Tibial nerve (tissue), 4 donors: Measurements from ENCODE around the gene JAK1. TPM values are rescaled to one million over a fixed set of nuclear protein-coding genes. Genes with fewer than 3 reads are reported as not detected.
"Not testable (repeated sequence)": the region's sequence is repeated elsewhere in the genome, so short reads cannot be mapped to it uniquely, and the experiment has no call there.

ENCODE experiments used
- DNase-seq, 2 donors: peaks; one replicate each; pipeline ENCODE4 v3.0.0-alpha.2; 2019; ENCODE audit warnings: low spot score in 2 of 2
- H3K27ac ChIP-seq, 4 donors: fragments of 200-600 bp; sonication (generic) in 3 of 4; one replicate each; pipeline ENCODE4 v1.5.1; 2017 to 2019; ENCODE audit warnings: mild to moderate bottlenecking in 1 of 4
- H3K27me3 ChIP-seq, 2 donors: fragments of 200-600 bp; sonication (generic) in 1 of 2; one replicate each; pipeline versions ENCODE4 v1.5.1 to v1.6.0; 2017 to 2019
- H3K36me3 ChIP-seq, 3 donors: fragments of 200-600 bp; sonication (generic); one replicate each; pipeline ENCODE4 v1.5.1; 2018 to 2019
- H3K4me1 ChIP-seq, 4 donors: fragments of 200-600 bp; sonication (generic) in 3 of 4; one replicate each; pipeline ENCODE4 v1.5.1; 2017 to 2019
- H3K4me3 ChIP-seq, 4 donors: fragments of 200-600 bp; sonication (generic) in 3 of 4; one replicate each; pipeline ENCODE4 v1.5.1; 2017 to 2019; ENCODE audit warnings: mild to moderate bottlenecking in 1 of 4, moderate library complexity in 1 of 4
- H3K9me3 ChIP-seq, 4 donors: fragments of 200-600 bp; sonication (generic) in 3 of 4; one replicate each; pipeline ENCODE4 v1.5.1; 2017 to 2019
- CTCF ChIP-seq, 5 experiments: fragments of 200-600 bp in 3 of 5; fragments of 450-650 bp in 2 of 5; sonication (generic) in 3 of 5; IDR thresholded peaks; one replicate each; pipeline ENCODE4 v1.5.1; 2016 to 2019; ENCODE audit warnings: antibody characterized with exemption in 5 of 5, mild to moderate bottlenecking in 3 of 5, moderate library complexity in 2 of 5
- EP300 ChIP-seq, 2 donors: sonication (generic); formaldehyde crosslinking; IDR thresholded peaks; one replicate each; pipeline ENCODE4 v1.6.1; 2017; ENCODE audit warnings: antibody characterized with exemption in 2 of 2, mild to moderate bottlenecking in 1 of 2
- POLR2A ChIP-seq, 2 donors: fragments of 450-650 bp; IDR thresholded peaks; one replicate each; pipeline ENCODE4 v1.6.1; 2017; ENCODE audit warnings: antibody characterized with exemption in 2 of 2, mild to moderate bottlenecking in 2 of 2, moderate library complexity in 2 of 2
- WGBS, 2 donors: methylation state at CpG; one replicate each; pipeline ENCODE4 v1.1.5; 2018; 5-methylcytosine and 5-hydroxymethylcytosine counted together
- total RNA-seq, 4 donors: library from RNA; depleted of rRNA; stranded (reverse); fragments of >200 nt; gene quantifications; one replicate each; pipeline ENCODE4 v1.1.0, GENCODE V29; 2016

JAK1 gene
- total RNA-seq, 4 donors from 2014 or later: 114 to 222 (median 138) TPM

- WGBS, 2 donors: 40 to 46% methylated on average over 4 of the region's 4 CpGs
- Histone ChIP-seq H3K4me1 (peaks cover 0 to 57% (median 31%) of the 10 kb centered on the region in 4 donors), H3K27me3 (no peaks in the 10 kb centered on the region), H3K27ac (peak overlapping the region in 2 of 4 donors; percentile 67 to 74), H3K36me3 (no peaks in the 10 kb centered on the region), H3K9me3 (no peaks in the 10 kb centered on the region), H3K4me3 (no peak overlapping the region)
- DNase-seq: no peak
- no peak for TF ChIP-seq CTCF (IDR thresholded peaks at IDR 0.05)
- TF ChIP-seq POLR2A (IDR thresholded peaks at IDR 0.05): no peak
- TF ChIP-seq EP300 (IDR thresholded peaks at IDR 0.05): no peak
Observed at GRCh38 chr1:64932962-64933295, 33.4 kb downstream of the JAK1 start.

DNA sequence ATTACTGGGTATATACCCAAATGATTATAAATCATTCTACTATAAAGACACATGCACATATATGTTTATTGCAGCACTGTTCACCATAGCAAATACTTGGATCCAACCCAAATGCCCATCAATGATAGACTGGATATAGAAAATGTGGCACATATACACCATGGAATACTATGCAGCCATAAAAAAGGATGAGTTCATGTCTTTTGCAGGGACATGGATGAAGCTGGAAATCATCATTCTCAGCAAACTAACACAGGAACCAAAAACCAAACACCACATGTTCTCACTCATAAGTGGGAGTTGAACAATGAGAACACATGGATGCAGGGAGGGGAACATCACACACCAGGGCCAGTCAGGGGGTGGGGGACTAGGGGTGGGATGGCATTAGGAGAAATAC lies 35.7 kb downstream of the JAK1 start:
- not testable (repeated sequence) for DNase-seq, H3K4me3 ChIP-seq, H3K27me3 ChIP-seq, H3K27ac ChIP-seq, H3K36me3 ChIP-seq, H3K9me3 ChIP-seq
- H3K4me1 ChIP-seq: peaks cover 0 to 49% (median 25%) of the 10 kb centered on the region in 4 donors

GRCh38 chr1:64929221-64929620 lies 37.1 kb downstream of the JAK1 start:
- H3K27ac ChIP-seq: no peak overlapping the region
- TF ChIP-seq EP300 (IDR thresholded peaks at IDR 0.05) (no peak), POLR2A (IDR thresholded peaks at IDR 0.05) (no peak), CTCF (IDR thresholded peaks at IDR 0.05) (no peak)
- peaks cover 0 to 38% (median 15%) of the 10 kb centered on the region in 4 donors for H3K4me1 ChIP-seq
- no peaks in the 10 kb centered on the region for H3K27me3 ChIP-seq
- no peaks in the 10 kb centered on the region for H3K9me3 ChIP-seq
- no peak for DNase-seq
- no peaks in the 10 kb centered on the region for H3K36me3 ChIP-seq
- no peak overlapping the region for H3K4me3 ChIP-seq

- no peak overlapping the region for H3K27ac ChIP-seq
- 96 to 98% methylated on average over 2 of the region's 2 CpGs for WGBS, 2 donors
- H3K9me3 ChIP-seq: no peaks in the 10 kb centered on the region
- H3K36me3 ChIP-seq: no peaks in the 10 kb centered on the region
- DNase-seq: no peak
- H3K4me1 ChIP-seq: peaks cover 0 to 32% (median 9%) of the 10 kb centered on the region in 4 donors
- H3K27me3 ChIP-seq: no peaks in the 10 kb centered on the region
- TF ChIP-seq EP300 (IDR thresholded peaks at IDR 0.05) (no peak), CTCF (IDR thresholded peaks at IDR 0.05) (no peak), POLR2A (IDR thresholded peaks at IDR 0.05) (no peak)
- no peak overlapping the region for H3K4me3 ChIP-seq
Observed at GRCh38 chr1:64928325-64928724, 38.0 kb downstream of the JAK1 start.

DNA sequence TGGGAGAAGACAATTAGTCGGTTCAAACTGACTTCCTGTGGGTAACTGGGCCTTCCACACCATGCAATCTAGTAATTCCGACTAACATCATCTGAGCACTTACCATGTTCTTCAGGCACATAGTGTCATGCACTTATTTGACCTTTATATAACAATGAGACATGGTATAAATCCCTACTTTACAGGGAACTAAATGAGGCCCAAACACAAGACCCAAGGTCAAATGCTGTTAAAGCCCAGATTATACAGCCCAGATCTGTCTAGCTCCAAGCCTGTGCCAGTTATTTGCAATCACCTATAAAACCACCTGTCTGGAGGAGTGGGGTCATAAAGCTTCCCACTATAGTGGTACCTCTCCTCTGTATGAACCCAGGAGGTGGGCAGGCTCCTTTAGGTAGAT lies 40.8 kb downstream of the JAK1 start:
- Histone ChIP-seq H3K4me3 (no peak overlapping the region), H3K27me3 (no peaks in the 10 kb centered on the region), H3K9me3 (no peaks in the 10 kb centered on the region), H3K4me1 (peaks cover 0 to 49% (median 20%) of the 10 kb centered on the region in 4 donors), H3K36me3 (no peaks in the 10 kb centered on the region), H3K27ac (no peak overlapping the region)
- TF ChIP-seq EP300 (IDR thresholded peaks at IDR 0.05) (no peak), POLR2A (IDR thresholded peaks at IDR 0.05) (no peak), CTCF (IDR thresholded peaks at IDR 0.05) (no peak)
- WGBS, 2 donors: 59 to 72% methylated on average over 2 of the region's 2 CpGs
- DNase-seq: no peak

- H3K9me3 ChIP-seq: no peaks in the 10 kb centered on the region
- H3K27me3 ChIP-seq: no peaks in the 10 kb centered on the region
- H3K4me3 ChIP-seq: no peak overlapping the region
- peaks cover 0 to 51% (median 22%) of the 10 kb centered on the region in 4 donors for H3K4me1 ChIP-seq
- DNase-seq: no peak
- no peak for TF ChIP-seq CTCF (IDR thresholded peaks at IDR 0.05)
- no peak for TF ChIP-seq POLR2A (IDR thresholded peaks at IDR 0.05)
- TF ChIP-seq EP300 (IDR thresholded peaks at IDR 0.05): no peak
- no peak overlapping the region for H3K27ac ChIP-seq
- no peaks in the 10 kb centered on the region for H3K36me3 ChIP-seq
- WGBS, 2 donors: 44 to 48% methylated on average over 2 of the region's 2 CpGs
Observed at GRCh38 chr1:64923294-64923718, 43.0 kb downstream of the JAK1 start.
